CD14-positive monocyte (primary cell): ENCODE measurements around the gene RSPO1. TPM values are rescaled to one million over a fixed set of nuclear protein-coding genes. Genes with fewer than 3 reads are reported as not detected.
"Not testable (repeated sequence)": the region's sequence is repeated elsewhere in the genome, so short reads cannot be mapped to it uniquely, and the experiment has no call there.

ENCODE experiments used
- DNase-seq, 3 donors: peaks; one replicate each; pipeline ENCODE4 v3.0.0-alpha.2; 2011 to 2022
- H2AFZ ChIP-seq: 2 replicates; pipeline ENCODE4 v1.6.0; 2012; ENCODE audit warnings: mild to moderate bottlenecking, low read depth, low read length, inconsistent platforms; ENCODE audit not compliant: insufficient read depth, poor library complexity, severe bottlenecking
- H3K27ac ChIP-seq, 2 donors: 1 replicate in 1 of 2; 2 replicates in 1 of 2; pipeline ENCODE4 v1.5.1; 2012 to 2013; ENCODE audit warnings: low read length in 2 of 2, control low read depth in 1 of 2, inconsistent platforms in 1 of 2, low read depth in 1 of 2, mild to moderate bottlenecking in 1 of 2
- H3K27me3 ChIP-seq, 2 donors: one replicate each; pipeline versions ENCODE4 v1.6.0 to v1.6.1; 2011 to 2013; ENCODE audit warnings: low read length in 2 of 2; ENCODE audit not compliant: control insufficient read depth in 2 of 2, insufficient read depth in 2 of 2
- H3K36me3 ChIP-seq, 2 donors: replicated peaks in 1 of 2; 1 replicate in 1 of 2; 2 replicates in 1 of 2; pipeline versions ENCODE4 v1.5.1 to v1.6.1; 2012 to 2013; ENCODE audit warnings: low read length in 2 of 2, control low read depth in 1 of 2, inconsistent platforms in 1 of 2, mild to moderate bottlenecking in 1 of 2; ENCODE audit not compliant: insufficient read depth in 2 of 2, control insufficient read depth in 1 of 2
- H3K4me1 ChIP-seq, 2 donors: 1 replicate in 1 of 2; 2 replicates in 1 of 2; pipeline versions ENCODE4 v1.5.1 to v1.6.1; 2012 to 2013; ENCODE audit warnings: low read length in 2 of 2, control low read depth in 1 of 2, inconsistent platforms in 1 of 2, mild to moderate bottlenecking in 1 of 2, moderate library complexity in 1 of 2; ENCODE audit not compliant: insufficient read depth in 2 of 2, control insufficient read depth in 1 of 2
- H3K4me2 ChIP-seq: replicated peaks from 2 replicates; pipeline ENCODE3; 2012; ENCODE audit warnings: low read length, moderate library complexity, mild to moderate bottlenecking; ENCODE audit not compliant: poor library complexity, severe bottlenecking; ENCODE audit errors: extremely low read depth
- H3K4me3 ChIP-seq, 3 experiments: fragments of 200-600 bp in 1 of 3; sonication (generic) in 1 of 3; replicated peaks in 1 of 3; 1 replicate in 2 of 3; 2 replicates in 1 of 3; pipeline ENCODE4 v1.5.1; 2011 to 2013; ENCODE audit warnings: low read length in 3 of 3, mild to moderate bottlenecking in 3 of 3, control low read depth in 2 of 3, low read depth in 2 of 3, inconsistent platforms in 1 of 3, moderate library complexity in 1 of 3
- H3K79me2 ChIP-seq: 2 replicates; pipeline ENCODE4 v1.6.0; 2012; ENCODE audit warnings: mild to moderate bottlenecking, control low read depth, inconsistent platforms, low read length, moderate library complexity; ENCODE audit not compliant: insufficient read depth
- H3K9ac ChIP-seq: 2 replicates; pipeline ENCODE4 v1.6.0; 2017; ENCODE audit warnings: low read length, mild to moderate bottlenecking; ENCODE audit not compliant: insufficient read depth, poor library complexity, severe bottlenecking
- H3K9me3 ChIP-seq, 2 donors: replicated peaks in 1 of 2; 1 replicate in 1 of 2; 2 replicates in 1 of 2; pipeline versions ENCODE4 v1.5.1 to v1.6.1; 2012 to 2013; ENCODE audit warnings: low read length in 2 of 2, control low read depth in 1 of 2; ENCODE audit not compliant: control insufficient read depth in 1 of 2, insufficient read depth in 1 of 2
- H4K20me1 ChIP-seq: 2 replicates; pipeline ENCODE4 v1.6.0; 2012; ENCODE audit warnings: mild to moderate bottlenecking, low read length, control low read depth, moderate library complexity; ENCODE audit not compliant: insufficient read depth
- H3K27ac Mint-ChIP-seq, 7 donors: one replicate each; pipeline ENCODE4 v1.8.0; 2020; ENCODE audit warnings: mild to moderate bottlenecking in 7 of 7, mixed read lengths in 7 of 7, moderate library complexity in 6 of 7, inconsistent platforms in 2 of 7
- H3K27me3 Mint-ChIP-seq, 3 donors: one replicate each; pipeline ENCODE4 v1.8.0; 2021 to 2022; ENCODE audit warnings: low read depth in 3 of 3, mild to moderate bottlenecking in 3 of 3, mixed read lengths in 3 of 3, moderate library complexity in 3 of 3, inconsistent platforms in 1 of 3
- H3K36me3 Mint-ChIP-seq, 2 donors: one replicate each; pipeline ENCODE4 v1.8.0; 2020; ENCODE audit warnings: mixed read lengths in 2 of 2, inconsistent platforms in 1 of 2, mild to moderate bottlenecking in 1 of 2
- H3K4me1 Mint-ChIP-seq: one replicate; pipeline ENCODE4 v1.8.0; 2020; ENCODE audit warnings: mild to moderate bottlenecking, mixed read lengths
- H3K4me3 Mint-ChIP-seq, 2 donors: one replicate each; pipeline ENCODE4 v1.8.0; 2020; ENCODE audit warnings: mild to moderate bottlenecking in 2 of 2, mixed read lengths in 2 of 2, moderate library complexity in 1 of 2
- H3K9me3 Mint-ChIP-seq, 7 donors: one replicate each; pipeline ENCODE4 v1.8.0; 2020 to 2022; ENCODE audit warnings: mixed read lengths in 7 of 7, mild to moderate bottlenecking in 6 of 7, moderate library complexity in 6 of 7, inconsistent platforms in 2 of 7
- WGBS: methylation state at CpG from one replicate; pipeline ENCODE4 v1.1.5; 2013; ENCODE audit warnings: missing lambda C conversion rate; ENCODE audit not compliant: insufficient coverage; 5-methylcytosine and 5-hydroxymethylcytosine counted together
- intact Hi-C, 2 donors: fragments of 100-400 bp; cut with micrococcal nuclease; formaldehyde crosslinking; loops; one replicate each; pipeline versions ENCODE4 v1.15.0 to v1.15.1; 2023
- polyA plus RNA-seq, 3 donors: library from polyadenylated mRNA; depleted of rRNA in 1 of 3; unstranded in 2 of 3; stranded (reverse) in 1 of 3; fragments of 300-500 nt in 2 of 3; fragments of >200 nt in 1 of 3; fragmentation: Illumina TruSeq in 2 of 3; gene quantifications; 1 replicate in 2 of 3; 2 replicates in 1 of 3; pipeline ENCODE4 v1.2.3, GENCODE V29; 2012 to 2021
- TF ChIP-seq, protein P1 (sequence below): fragments of 200-600 bp; IDR thresholded peaks from one replicate; pipeline ENCODE4 v1.8.0; 2022; ENCODE audit warnings: antibody characterized with exemption, mild to moderate bottlenecking

RSPO1 gene
- polyA plus RNA-seq, 3 donors = not detected

DNA sequence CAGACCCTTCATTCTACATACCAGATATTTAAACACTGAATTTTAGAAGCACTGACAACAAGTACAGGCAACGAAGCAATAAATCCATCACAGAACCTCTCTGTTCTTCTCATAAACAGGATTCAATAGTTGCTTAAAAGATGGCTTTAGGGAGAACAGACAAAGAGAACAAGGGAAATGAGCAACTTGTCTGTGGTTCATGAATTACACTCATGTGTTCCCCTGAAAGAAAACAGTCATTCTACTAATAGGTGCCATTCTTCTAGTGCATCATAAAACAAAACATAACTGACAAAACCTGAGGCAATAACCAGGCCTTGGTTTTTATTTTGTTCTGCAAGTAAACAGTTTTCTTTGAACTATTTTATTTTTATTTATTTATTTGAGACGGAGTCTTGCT lies 45.8 kb downstream of the RSPO1 start:
- no peaks in the 10 kb centered on the region for H3K9me3 ChIP-seq
- no peak overlapping the region for H3K27ac Mint-ChIP-seq
- WGBS = no CpG with 5 or more reads among the region's 2 CpGs
- no peak overlapping the region for H3K27ac ChIP-seq
- peaks cover 87 to 98% of the 10 kb centered on the region in 2 donors for H3K36me3 ChIP-seq
- no peak overlapping the region for H3K9ac ChIP-seq
- no peak overlapping the region for H2AFZ ChIP-seq
- H3K4me3 Mint-ChIP-seq = no peak overlapping the region
- H3K27me3 ChIP-seq = no peaks in the 10 kb centered on the region
- no peak overlapping the region for H3K4me3 ChIP-seq
- intact Hi-C loops = no loop called here
- TF ChIP-seq, protein P1, sequence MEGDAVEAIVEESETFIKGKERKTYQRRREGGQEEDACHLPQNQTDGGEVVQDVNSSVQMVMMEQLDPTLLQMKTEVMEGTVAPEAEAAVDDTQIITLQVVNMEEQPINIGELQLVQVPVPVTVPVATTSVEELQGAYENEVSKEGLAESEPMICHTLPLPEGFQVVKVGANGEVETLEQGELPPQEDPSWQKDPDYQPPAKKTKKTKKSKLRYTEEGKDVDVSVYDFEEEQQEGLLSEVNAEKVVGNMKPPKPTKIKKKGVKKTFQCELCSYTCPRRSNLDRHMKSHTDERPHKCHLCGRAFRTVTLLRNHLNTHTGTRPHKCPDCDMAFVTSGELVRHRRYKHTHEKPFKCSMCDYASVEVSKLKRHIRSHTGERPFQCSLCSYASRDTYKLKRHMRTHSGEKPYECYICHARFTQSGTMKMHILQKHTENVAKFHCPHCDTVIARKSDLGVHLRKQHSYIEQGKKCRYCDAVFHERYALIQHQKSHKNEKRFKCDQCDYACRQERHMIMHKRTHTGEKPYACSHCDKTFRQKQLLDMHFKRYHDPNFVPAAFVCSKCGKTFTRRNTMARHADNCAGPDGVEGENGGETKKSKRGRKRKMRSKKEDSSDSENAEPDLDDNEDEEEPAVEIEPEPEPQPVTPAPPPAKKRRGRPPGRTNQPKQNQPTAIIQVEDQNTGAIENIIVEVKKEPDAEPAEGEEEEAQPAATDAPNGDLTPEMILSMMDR = no peak
- peaks cover 3% of the 10 kb centered on the region for H3K4me1 Mint-ChIP-seq
- no peak overlapping the region for H3K4me2 ChIP-seq
- H3K36me3 Mint-ChIP-seq = peaks cover 74 to 79% of the 10 kb centered on the region in 2 donors
- H3K27me3 Mint-ChIP-seq = no peaks in the 10 kb centered on the region
- H3K79me2 ChIP-seq = peaks cover 22% of the 10 kb centered on the region
- no peak for DNase-seq
- peaks cover under 1 to 1% of the 10 kb centered on the region in 2 donors for H3K4me1 ChIP-seq
- no peaks in the 10 kb centered on the region for H3K9me3 Mint-ChIP-seq
- H4K20me1 ChIP-seq = peaks cover 37% of the 10 kb centered on the region

DNA sequence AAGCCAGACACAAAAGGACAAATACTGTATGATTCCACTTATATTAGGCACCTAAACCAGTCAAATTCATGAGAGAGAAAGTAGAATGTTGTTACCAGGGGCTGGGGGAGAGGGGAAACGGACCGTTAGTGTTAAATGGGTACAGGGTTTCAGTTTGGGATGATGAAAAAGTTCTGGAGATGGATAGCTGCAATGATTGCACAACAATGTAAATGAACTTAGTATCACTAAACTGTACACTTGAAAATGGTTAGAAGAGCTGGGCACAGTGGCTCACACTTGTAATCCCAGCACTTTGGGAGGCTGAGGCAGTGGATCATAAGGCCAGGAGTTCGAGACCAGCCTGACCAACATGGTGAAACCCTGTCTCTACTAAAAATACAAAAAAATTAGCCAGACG lies 50.1 kb downstream of the RSPO1 start:
- intact Hi-C loops, H3K27ac ChIP-seq, H3K9ac ChIP-seq, H2AFZ ChIP-seq, H3K27me3 Mint-ChIP-seq, H3K9me3 ChIP-seq, H3K9me3 Mint-ChIP-seq, H3K4me3 ChIP-seq, H4K20me1 ChIP-seq, H3K27ac Mint-ChIP-seq, H3K4me3 Mint-ChIP-seq, H3K4me2 ChIP-seq, H3K4me1 ChIP-seq, H3K27me3 ChIP-seq, H3K79me2 ChIP-seq, H3K4me1 Mint-ChIP-seq, DNase-seq: not testable (repeated sequence)
- peaks cover 79 to 83% of the 10 kb centered on the region in 2 donors for H3K36me3 Mint-ChIP-seq
- H3K36me3 ChIP-seq = peaks cover 90 to 98% of the 10 kb centered on the region in 2 donors
- WGBS = no CpG with 5 or more reads among the region's 4 CpGs
